Gastrocnemius medialis (tissue), 4 donors: ENCODE results near the gene S100PBP.

Experiments used
- POLR2A ChIP-seq, 2 donors: fragments of 450-650 bp; IDR thresholded peaks; one replicate each; pipeline ENCODE4 v1.6.1; 2017; ENCODE audit warnings: antibody characterized with exemption in 2 of 2, mild to moderate bottlenecking in 2 of 2, moderate library complexity in 2 of 2
- TF ChIP-seq, protein P1 (sequence below), 5 experiments: fragments of 450-650 bp in 3 of 5; fragments of 200-600 bp in 2 of 5; sonication (generic) in 2 of 5; IDR thresholded peaks in 4 of 5; conservative IDR thresholded peaks in 1 of 5; 1 replicate in 4 of 5; 2 replicates in 1 of 5; pipeline ENCODE4 v1.5.1; 2016 to 2019; ENCODE audit warnings: antibody characterized with exemption in 5 of 5, mild to moderate bottlenecking in 3 of 5, moderate library complexity in 3 of 5

DNA sequence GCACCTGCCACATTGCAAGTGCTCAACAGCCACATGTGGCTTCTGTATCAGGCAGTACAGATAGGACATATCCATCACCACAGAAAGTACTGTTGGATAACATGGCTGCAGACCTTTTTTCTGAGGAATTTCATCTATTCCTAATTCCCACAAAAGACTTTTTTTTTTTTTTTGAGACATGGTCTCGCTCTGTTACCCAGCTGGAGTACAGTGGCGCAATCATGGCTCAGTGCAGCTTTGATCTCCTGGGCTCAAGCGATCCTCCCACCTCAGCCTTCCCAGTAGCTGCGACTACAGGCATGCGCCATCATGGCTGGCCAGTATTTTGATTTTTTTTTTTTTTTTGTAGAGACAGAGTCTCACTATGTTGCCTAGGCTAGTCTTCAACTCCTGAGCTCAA lies 33.6 kb upstream of the S100PBP start:
- TF ChIP-seq, protein P1, sequence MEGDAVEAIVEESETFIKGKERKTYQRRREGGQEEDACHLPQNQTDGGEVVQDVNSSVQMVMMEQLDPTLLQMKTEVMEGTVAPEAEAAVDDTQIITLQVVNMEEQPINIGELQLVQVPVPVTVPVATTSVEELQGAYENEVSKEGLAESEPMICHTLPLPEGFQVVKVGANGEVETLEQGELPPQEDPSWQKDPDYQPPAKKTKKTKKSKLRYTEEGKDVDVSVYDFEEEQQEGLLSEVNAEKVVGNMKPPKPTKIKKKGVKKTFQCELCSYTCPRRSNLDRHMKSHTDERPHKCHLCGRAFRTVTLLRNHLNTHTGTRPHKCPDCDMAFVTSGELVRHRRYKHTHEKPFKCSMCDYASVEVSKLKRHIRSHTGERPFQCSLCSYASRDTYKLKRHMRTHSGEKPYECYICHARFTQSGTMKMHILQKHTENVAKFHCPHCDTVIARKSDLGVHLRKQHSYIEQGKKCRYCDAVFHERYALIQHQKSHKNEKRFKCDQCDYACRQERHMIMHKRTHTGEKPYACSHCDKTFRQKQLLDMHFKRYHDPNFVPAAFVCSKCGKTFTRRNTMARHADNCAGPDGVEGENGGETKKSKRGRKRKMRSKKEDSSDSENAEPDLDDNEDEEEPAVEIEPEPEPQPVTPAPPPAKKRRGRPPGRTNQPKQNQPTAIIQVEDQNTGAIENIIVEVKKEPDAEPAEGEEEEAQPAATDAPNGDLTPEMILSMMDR (IDR thresholded peaks at IDR 0.05 in 4 of 5, conservative IDR thresholded peaks at IDR 0.05 in 1 of 5), result no peak
- no peak for TF ChIP-seq POLR2A (IDR thresholded peaks at IDR 0.05)
